Spleen (tissue), 7 donors: ENCODE measurements around the gene UNC13C.

Source experiments
- CTCF ChIP-seq, 11 experiments: fragments of 200-600 bp in 7 of 11; fragments of 450-650 bp in 4 of 11; sonication (generic) in 4 of 11; IDR thresholded peaks in 8 of 11; conservative IDR thresholded peaks in 3 of 11; 1 replicate in 7 of 11; 2 replicates in 4 of 11; pipeline versions ENCODE4 v1.4.0 to v1.8.0; 2016 to 2021; ENCODE audit warnings: antibody characterized with exemption in 11 of 11, inconsistent platforms in 4 of 11, mild to moderate bottlenecking in 1 of 11
- POLR2A ChIP-seq, 3 donors: fragments of 450-650 bp; IDR thresholded peaks; one replicate each; pipeline ENCODE4 v1.5.1; 2017; ENCODE audit warnings: antibody characterized with exemption in 3 of 3, mild to moderate bottlenecking in 1 of 3
- POLR2AphosphoS5 ChIP-seq, 3 donors: sonication (generic); formaldehyde crosslinking; IDR thresholded peaks; one replicate each; pipeline ENCODE4 v1.5.1; 2017; ENCODE audit warnings: antibody characterized with exemption in 3 of 3
- donor health status: DM: no; HTN: no; CAD: no; lungs with moderate emphysema.
- donor health status: DM: no; HTN: no; CAD: no.
- donor health status: DM: no; HTN: no; CAD: no.

DNA sequence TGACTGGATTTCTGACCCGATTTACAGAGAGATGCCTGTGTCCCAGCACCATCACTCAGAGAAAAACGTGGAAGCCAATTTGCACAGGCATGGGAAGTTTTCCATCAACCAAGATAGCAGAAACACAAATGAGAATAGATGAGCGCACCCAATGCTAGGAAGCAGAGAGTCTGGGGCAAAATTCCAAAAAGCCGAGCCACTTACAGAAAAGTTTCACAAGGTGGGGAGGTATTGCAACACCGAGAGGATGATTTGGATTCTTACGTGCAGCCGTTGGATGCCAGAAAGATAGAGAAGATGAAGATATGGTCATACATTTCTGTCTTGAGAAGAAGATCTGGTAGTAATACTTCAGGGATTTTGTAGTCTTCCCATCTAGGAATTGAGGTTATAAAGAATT, 57.4 kb downstream of the UNC13C start:
- TF ChIP-seq CTCF (IDR thresholded peaks at IDR 0.05 in 8 of 11, conservative IDR thresholded peaks at IDR 0.05 in 3 of 11) (no peak), POLR2AphosphoS5 (IDR thresholded peaks at IDR 0.05) (no peak), POLR2A (IDR thresholded peaks at IDR 0.05) (no peak)
